GM20000 (cell line): Measurements from ENCODE around the gene TMEM178B.

Source experiments
- DNase-seq: peaks from one replicate; pipeline ENCODE4 v3.0.0; 2012; ENCODE audit warnings: low spot score
- TF ChIP-seq, protein P1 (sequence below): IDR thresholded peaks from 2 replicates; pipeline ENCODE4 v1.5.1; 2012; ENCODE audit warnings: mild to moderate bottlenecking, control low read depth; ENCODE audit errors: extremely low read depth, missing control alignments

TMEM178B gene

DNA sequence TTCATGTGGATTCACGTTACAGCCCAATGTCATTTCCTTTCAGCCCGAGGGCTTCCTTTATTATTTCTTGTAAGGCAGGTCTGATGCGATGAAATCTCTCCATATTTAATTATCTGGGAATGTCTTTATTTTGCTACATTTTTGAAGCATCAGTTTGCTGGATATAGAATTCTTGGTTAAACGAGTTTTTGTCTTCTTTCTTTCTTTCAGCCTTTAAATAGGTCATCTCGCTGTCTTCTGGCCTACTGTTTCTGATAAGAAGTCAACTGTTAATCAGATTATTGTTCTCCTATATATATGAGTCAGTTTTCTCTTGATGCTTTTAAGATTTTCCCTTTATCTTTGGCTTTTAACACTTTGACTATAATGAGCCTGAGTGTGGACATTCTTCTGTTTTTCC is 184.7 kb downstream of the TMEM178B start:
- DNase-seq, result no peak
- TF ChIP-seq, protein P1, sequence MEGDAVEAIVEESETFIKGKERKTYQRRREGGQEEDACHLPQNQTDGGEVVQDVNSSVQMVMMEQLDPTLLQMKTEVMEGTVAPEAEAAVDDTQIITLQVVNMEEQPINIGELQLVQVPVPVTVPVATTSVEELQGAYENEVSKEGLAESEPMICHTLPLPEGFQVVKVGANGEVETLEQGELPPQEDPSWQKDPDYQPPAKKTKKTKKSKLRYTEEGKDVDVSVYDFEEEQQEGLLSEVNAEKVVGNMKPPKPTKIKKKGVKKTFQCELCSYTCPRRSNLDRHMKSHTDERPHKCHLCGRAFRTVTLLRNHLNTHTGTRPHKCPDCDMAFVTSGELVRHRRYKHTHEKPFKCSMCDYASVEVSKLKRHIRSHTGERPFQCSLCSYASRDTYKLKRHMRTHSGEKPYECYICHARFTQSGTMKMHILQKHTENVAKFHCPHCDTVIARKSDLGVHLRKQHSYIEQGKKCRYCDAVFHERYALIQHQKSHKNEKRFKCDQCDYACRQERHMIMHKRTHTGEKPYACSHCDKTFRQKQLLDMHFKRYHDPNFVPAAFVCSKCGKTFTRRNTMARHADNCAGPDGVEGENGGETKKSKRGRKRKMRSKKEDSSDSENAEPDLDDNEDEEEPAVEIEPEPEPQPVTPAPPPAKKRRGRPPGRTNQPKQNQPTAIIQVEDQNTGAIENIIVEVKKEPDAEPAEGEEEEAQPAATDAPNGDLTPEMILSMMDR, result no peak

DNA sequence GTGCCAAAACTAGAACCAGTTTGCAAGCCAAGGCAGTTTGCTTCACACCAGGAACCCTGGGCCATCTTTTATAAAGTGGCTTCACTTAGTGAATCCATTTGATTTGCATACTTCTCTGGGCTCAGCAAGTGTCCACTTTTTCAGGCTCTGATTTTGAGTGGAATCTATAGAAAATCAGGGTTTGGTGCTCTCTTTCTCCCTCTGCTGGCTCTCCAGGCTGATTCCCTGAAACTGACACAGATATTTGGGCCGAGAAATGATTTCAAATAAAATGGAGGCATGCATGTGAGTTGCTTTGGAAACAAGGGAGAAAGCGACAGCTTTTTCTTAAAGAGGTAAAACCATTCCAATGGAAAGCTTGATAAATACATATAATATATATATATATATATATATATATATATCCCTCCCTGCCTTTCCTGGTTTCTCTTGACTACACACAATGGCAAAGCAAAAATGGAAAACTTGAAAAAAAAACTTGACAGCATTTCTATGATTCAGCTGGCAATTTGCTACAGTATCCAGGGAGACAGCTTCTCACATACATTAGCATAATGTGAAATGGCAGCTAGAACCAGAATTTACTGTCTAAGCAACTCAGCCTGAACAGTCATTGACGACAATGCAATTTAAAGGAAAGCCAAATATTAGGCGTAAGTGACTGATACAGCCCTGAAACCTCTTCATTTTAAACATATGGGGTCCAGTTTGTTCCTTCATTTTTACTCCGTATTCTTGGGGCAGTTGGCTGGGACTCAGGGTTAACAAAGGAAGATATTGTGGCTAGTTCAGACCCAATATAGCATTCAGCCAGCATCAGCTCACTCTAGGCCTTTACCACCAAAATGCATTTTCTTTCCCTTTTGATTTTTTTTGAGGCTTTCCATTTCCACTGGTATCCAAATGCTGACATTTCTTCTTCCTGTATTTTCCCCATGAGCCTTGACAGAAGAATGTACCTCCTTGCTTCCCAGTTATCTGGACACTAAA is 188.5 kb downstream of the TMEM178B start:
- TF ChIP-seq, protein P1, result no peak
- no peak for DNase-seq

DNA sequence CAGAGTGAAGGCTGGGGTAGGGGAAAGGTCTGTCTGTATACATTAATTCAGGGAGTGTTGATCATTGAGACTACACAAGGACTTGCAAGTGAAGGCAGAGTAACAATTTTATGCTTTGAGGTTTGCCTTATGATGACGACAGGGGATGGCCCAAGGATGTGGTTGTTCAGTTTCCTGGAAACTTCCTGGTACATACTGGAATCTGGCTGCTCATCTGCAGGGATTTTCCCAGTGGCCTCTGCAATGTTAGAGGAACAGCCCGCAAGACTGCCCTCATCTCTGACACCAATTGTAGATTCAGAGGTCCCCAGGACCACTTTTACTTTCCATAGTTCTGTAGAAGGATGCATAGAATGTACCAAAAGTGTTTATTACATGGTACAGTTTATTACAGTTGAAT is 189.6 kb downstream of the TMEM178B start:
- TF ChIP-seq, protein P1, result no peak
- no peak for DNase-seq

DNA sequence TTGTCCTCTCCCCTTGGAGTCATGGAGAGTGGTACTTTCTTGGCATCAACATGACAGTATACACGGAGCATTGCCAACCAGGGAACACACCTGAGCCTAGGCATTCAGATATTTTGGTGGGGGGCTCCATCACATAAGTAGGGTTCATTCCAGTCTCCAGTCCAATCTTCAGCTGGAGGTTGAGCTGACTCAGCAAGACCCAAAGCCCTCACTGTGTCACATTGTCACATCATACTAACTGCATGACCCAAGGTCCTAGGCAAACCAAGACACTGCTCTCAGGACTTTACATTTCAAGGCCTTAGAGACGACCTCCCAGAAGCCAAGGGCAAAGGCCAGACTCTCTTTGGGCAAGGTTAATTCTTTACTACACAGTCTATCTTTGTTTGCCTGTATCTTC is 190.1 kb downstream of the TMEM178B start:
- TF ChIP-seq, protein P1, result no peak
- no peak for DNase-seq

DNA sequence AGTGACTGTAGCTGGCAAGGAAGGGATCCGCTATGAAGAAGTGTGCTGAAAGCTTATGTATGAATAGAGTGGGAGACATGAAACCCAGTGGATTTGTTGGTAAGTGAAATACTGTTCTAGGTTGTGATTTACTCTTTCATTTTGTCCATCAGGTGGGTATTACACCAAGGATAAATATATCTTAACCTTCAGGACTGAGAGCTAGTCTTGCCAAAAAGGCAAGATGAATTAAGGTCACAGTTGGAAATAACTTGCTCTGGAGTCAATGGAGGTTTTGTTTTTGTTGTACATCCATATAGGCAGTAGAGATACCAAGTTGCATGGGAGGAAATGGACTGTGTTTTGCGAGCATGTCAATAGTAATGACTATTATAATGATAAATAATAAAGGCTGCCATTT is 190.6 kb downstream of the TMEM178B start:
- DNase-seq, result no peak
- TF ChIP-seq, protein P1, result no peak

DNA sequence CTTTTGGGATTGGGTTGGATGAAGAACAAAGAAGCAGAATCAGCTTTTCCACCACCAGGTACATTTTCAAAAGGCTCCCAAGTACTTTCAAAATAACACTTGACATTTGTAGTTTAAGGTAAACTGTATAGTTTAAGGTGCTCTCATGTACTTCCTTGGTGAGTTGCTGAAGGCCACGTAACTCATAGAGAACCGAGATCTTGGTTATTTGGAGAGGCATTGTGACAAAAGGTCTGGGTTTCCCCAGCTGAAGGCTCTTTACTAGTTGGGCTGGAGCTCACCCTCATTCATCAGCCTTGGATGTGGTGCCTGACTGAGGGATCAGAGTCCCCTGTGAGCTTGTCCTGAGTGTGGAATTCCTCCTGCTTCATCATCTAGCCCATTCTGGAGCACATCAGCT is 191.8 kb downstream of the TMEM178B start:
- no peak for DNase-seq
- TF ChIP-seq, protein P1, result no peak

DNA sequence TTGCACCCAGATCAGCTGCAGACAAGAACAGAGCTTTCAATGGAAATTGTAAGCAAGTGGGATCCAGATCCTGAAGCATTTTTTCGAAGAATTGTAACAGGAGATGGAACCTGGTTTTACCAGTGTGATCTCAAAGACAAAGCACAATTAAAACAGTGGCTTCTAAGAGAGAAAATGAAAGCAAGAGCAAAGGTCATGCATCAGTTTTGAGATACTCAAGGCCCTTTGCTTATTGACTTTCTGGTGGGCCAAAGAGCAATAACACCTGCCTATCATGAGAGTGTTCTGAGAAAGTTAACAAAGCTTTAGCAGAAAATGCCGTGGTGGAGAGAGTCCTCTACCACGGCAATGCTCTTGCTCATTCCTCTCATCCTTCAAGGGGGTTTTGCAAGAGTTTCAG is 194.8 kb downstream of the TMEM178B start:
- DNase-seq, result no peak
- TF ChIP-seq, protein P1, result no peak
